ENCODE results near the gene FAM149A. TPM values are rescaled to one million over a fixed set of nuclear protein-coding genes. Genes with fewer than 3 reads are reported as not detected.
A peak's percentile ranks its signal among the peaks of the same experiment; 100 is the strongest.

The FAM149A gene
- polyA plus RNA-seq, 2 of the 4 experiments (the other 2 are of a cell fraction), result 1.8 to 3.0 TPM

DNA sequence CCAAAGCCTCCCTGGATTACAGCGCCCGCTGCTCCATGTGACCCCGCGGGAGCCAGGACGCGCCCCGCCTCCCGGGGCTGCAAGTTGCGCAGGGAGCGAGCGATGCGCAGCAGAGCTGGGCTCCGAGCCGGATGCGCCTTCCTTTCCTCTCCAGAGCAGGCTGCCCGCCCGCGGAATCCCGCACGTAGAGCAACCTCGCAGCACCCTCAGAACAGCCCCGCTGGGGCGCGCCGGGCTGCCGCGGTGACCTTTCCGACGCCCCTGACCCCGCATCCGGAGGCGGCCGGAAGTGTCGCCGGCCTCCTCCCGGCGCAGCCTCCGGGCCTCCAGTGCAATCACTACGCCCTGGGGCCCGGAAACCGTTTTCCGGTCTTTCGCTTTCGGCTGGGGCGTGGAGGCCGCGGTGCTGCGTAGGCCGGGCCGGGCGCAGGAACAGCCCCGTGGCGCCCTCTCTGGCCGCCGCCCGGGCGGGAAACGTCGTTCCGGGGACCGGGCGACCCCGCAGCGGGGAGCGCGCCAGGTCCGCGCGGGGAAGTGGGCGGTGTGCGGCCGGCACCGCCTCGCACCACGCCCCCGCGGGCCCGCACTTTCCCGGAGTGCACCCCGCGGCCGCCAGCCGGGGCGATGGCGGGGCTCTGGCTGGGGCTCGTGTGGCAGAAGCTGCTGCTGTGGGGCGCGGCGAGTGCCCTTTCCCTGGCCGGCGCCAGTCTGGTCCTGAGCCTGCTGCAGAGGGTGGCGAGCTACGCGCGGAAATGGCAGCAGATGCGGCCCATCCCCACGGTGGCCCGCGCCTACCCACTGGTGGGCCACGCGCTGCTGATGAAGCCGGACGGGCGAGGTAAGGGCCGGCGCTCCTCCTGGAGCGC lies 86.9 kb downstream of the FAM149A start, which contains the start of gene CYP4V2 (continued):
- TF ChIP-seq POLR2A (IDR thresholded peaks at IDR 0.05; ENCODE audit: low read length), result peak; percentile 21
- TF ChIP-seq MAFK (IDR thresholded peaks at IDR 0.05; ENCODE audit: partially characterized antibody), result no peak
- TF ChIP-seq FOSL2 (IDR thresholded peaks at IDR 0.05), result no peak
- TF ChIP-seq FOSL2 (CRISPR knock-in tag; IDR thresholded peaks at IDR 0.05), result no peak
- TF ChIP-seq BHLHE40 (IDR thresholded peaks at IDR 0.05; ENCODE audit: low read depth, low read length), result no peak
- TF ChIP-seq SREBF2 (IDR thresholded peaks at IDR 0.05), result no peak
- no peak for TF ChIP-seq CEBPB (IDR thresholded peaks at IDR 0.05)
- no peak for TF ChIP-seq ZNF302 (CRISPR knock-in tag; IDR thresholded peaks at IDR 0.05)

DNA sequence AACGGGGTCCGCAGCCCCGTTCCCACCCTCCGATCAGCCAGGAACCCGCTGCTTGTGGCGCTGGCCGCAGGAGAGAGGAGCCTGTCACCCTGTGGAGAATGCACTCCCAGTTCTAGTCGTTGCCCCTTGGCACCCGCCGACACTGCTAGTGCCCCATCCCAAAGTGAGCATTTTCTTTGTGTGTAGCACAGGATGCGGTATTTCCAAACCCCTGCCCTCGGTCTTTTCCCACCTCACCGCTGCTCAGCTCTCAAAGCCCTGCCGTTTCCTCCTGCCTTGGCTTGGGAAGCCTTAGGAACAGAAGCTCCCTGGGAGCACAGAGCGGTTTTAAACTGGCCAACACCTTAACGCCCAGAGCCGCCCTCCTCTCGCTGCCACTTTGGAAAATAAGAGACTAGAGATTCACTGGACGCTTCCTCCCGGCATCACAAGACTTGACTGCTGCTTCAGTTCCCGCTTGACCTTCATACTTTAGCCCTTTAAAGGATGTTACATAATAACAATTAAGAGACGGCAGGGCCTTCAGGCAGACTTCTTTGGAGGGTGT lies 87.6 kb downstream of the FAM149A start:
- FAIRE-seq (no peak), DNase-seq (ENCODE audit: low read depth in 1 of 2, low spot score in 1 of 2) (peak in 1 of 2 experiments; percentile 23), ATAC-seq (peak; percentile 51 to 53; a peak in 5 of 6 replicates)
- CTCF ChIA-PET, result interaction anchor here (0.7 kb wide), 1 partner anchor 10 kb away, joined by 3 read pairs; no protein-coding TSS in a partner anchor
- no peak for TF ChIP-seq SMC3 (IDR thresholded peaks at IDR 0.05)
- TF ChIP-seq CBX8 (IDR thresholded peaks at IDR 0.05), result no peak
- no peak for TF ChIP-seq FOSB (CRISPR knock-in tag; IDR thresholded peaks at IDR 0.05)
- Histone ChIP-seq H3K4me2 (peak overlapping the region; percentile 72), H3K4me3 (peak overlapping the region; percentile 75), H3K27ac (peak overlapping the region; percentile 83 to 97), H3K4me1 (peaks cover 4% of the 10 kb centered on the region; the same call in 1 of the 3 replicates), H3K9me3 (no peaks in the 10 kb centered on the region)
- POLR2A ChIA-PET, result no interaction called here
- WGBS (ENCODE audit: missing lambda C conversion rate), result 26% methylated on average over 16 of the region's 22 CpGs

DNA sequence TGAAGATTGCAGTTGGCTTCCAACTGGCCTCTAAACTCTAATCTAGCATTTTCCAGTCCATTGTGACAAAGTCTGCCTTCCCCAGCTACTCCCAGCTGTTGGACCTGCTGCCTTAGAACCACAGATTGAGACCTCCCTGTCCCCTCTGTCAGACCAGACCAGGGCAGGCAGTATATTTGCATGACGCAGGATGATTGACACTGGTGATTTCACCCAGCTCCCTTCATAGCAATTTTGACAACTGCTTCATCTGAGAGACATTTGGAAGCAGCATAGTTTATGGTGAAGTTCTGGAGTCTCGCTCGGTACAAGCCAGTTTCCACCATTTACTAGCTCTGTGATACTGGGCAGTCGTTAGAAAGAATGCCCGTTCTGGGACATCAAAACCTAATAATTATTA lies 89.3 kb downstream of the FAM149A start:
- Histone ChIP-seq H3K4me3 (no peak overlapping the region), H3K4me2 (no peak overlapping the region), H3K4me1 (peaks cover 4% of the 10 kb centered on the region; the same call in 1 of the 3 replicates), H3K27ac (no peak overlapping the region), H3K9me3 (no peaks in the 10 kb centered on the region)
- FAIRE-seq (no peak), DNase-seq (ENCODE audit: low read depth in 1 of 2, low spot score in 1 of 2) (no peak), ATAC-seq (no peak)
- TF ChIP-seq CHD4 (IDR thresholded peaks at IDR 0.05; ENCODE audit: borderline replicate concordance), result no peak
- TF ChIP-seq ZSCAN20 (CRISPR knock-in tag; IDR thresholded peaks at IDR 0.05), result no peak
- TF ChIP-seq HOXB13 (CRISPR knock-in tag; IDR thresholded peaks at IDR 0.05; ENCODE audit: low read depth), result no peak
- TF ChIP-seq POLR2AphosphoS2 (conservative IDR thresholded peaks at IDR 0.05; ENCODE audit: low read length), result no peak
- TF ChIP-seq, protein P1, sequence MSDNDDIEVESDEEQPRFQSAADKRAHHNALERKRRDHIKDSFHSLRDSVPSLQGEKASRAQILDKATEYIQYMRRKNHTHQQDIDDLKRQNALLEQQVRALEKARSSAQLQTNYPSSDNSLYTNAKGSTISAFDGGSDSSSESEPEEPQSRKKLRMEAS (IDR thresholded peaks at IDR 0.05), result no peak
- TF ChIP-seq FOSB (CRISPR knock-in tag; IDR thresholded peaks at IDR 0.05), result no peak
- TF ChIP-seq RAD21 (conservative IDR thresholded peaks at IDR 0.05 in 1 of 2, IDR thresholded peaks at IDR 0.05 in 1 of 2), result no peak
- no peak for TF ChIP-seq SMC3 (IDR thresholded peaks at IDR 0.05)
- TF ChIP-seq FOSL2 (IDR thresholded peaks at IDR 0.05), result no peak
- no peak for TF ChIP-seq FOSL2 (CRISPR knock-in tag; IDR thresholded peaks at IDR 0.05)
- TF ChIP-seq FOXS1 (CRISPR knock-in tag; IDR thresholded peaks at IDR 0.05), result no peak
- TF ChIP-seq ZFP36 (IDR thresholded peaks at IDR 0.05; ENCODE audit: borderline replicate concordance, partially characterized antibody), result no peak
- TF ChIP-seq, protein P2, sequence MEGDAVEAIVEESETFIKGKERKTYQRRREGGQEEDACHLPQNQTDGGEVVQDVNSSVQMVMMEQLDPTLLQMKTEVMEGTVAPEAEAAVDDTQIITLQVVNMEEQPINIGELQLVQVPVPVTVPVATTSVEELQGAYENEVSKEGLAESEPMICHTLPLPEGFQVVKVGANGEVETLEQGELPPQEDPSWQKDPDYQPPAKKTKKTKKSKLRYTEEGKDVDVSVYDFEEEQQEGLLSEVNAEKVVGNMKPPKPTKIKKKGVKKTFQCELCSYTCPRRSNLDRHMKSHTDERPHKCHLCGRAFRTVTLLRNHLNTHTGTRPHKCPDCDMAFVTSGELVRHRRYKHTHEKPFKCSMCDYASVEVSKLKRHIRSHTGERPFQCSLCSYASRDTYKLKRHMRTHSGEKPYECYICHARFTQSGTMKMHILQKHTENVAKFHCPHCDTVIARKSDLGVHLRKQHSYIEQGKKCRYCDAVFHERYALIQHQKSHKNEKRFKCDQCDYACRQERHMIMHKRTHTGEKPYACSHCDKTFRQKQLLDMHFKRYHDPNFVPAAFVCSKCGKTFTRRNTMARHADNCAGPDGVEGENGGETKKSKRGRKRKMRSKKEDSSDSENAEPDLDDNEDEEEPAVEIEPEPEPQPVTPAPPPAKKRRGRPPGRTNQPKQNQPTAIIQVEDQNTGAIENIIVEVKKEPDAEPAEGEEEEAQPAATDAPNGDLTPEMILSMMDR (IDR thresholded peaks at IDR 0.05), result no peak
- TF ChIP-seq RFX5 (IDR thresholded peaks at IDR 0.05), result no peak
- TF ChIP-seq SREBF2 (IDR thresholded peaks at IDR 0.05), result no peak
- no peak for TF ChIP-seq CEBPB (IDR thresholded peaks at IDR 0.05)
- TF ChIP-seq RCOR1 (IDR thresholded peaks at IDR 0.05; ENCODE audit: low read depth, low read length), result no peak
- TF ChIP-seq HDAC2 (IDR thresholded peaks at IDR 0.05), result no peak
- no peak for TF ChIP-seq MAFK (IDR thresholded peaks at IDR 0.05; ENCODE audit: partially characterized antibody)
- TF ChIP-seq, protein P3, sequence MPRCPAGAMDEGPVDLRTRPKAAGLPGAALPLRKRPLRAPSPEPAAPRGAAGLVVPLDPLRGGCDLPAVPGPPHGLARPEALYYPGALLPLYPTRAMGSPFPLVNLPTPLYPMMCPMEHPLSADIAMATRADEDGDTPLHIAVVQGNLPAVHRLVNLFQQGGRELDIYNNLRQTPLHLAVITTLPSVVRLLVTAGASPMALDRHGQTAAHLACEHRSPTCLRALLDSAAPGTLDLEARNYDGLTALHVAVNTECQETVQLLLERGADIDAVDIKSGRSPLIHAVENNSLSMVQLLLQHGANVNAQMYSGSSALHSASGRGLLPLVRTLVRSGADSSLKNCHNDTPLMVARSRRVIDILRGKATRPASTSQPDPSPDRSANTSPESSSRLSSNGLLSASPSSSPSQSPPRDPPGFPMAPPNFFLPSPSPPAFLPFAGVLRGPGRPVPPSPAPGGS (IDR thresholded peaks at IDR 0.05), result no peak
- TF ChIP-seq, protein P4, sequence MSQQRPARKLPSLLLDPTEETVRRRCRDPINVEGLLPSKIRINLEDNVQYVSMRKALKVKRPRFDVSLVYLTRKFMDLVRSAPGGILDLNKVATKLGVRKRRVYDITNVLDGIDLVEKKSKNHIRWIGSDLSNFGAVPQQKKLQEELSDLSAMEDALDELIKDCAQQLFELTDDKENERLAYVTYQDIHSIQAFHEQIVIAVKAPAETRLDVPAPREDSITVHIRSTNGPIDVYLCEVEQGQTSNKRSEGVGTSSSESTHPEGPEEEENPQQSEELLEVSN (IDR thresholded peaks at IDR 0.05; ENCODE audit: borderline replicate concordance, low read depth), result no peak
- WGBS (ENCODE audit: missing lambda C conversion rate), result 93% methylated on average over 5 of the region's 5 CpGs
- POLR2A ChIA-PET, result no interaction called here
- CTCF ChIA-PET, result no interaction called here

Data from A549 (cell line).